IPS-18c (cell line): ENCODE data around the gene UNC93A.
"Not testable (repeated sequence)": the region's sequence is repeated elsewhere in the genome, so short reads cannot be mapped to it uniquely, and the experiment has no call there.

Source experiments
- H3K4me3 ChIP-seq: 2 replicates; pipeline ENCODE4 v1.7.0; 2013; ENCODE audit warnings: low read depth, mild to moderate bottlenecking, low read length, moderate library complexity; ENCODE audit not compliant: insufficient read depth
- H3K9me3 ChIP-seq: one replicate; pipeline ENCODE4 v1.6.1; 2013; ENCODE audit warnings: mild to moderate bottlenecking, low read length, moderate library complexity; ENCODE audit not compliant: control insufficient read depth, insufficient read depth

Gene UNC93A

DNA sequence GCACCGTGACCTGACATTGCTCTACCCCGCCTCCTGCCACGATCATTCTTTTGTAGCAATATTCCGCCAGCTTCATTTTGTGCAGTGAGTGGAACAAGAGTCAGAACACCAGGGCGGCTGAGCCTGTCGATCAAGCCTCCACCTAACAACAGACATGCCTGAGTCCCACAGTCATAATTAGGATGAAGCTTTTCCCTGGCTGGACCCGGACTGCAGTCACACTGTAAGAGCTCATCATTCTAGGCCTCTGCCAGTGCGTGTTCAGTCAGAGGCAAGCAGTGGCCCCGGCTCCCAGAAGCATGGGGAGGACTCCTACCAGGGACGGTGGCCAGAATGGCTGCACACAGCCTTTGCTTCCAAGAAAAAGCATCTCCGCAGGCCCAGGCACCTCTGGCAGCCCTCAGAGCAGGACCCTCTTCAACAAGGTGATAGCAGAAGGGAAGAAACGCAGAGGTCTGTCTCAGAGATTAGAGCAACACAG, 23.2 kb upstream of the UNC93A start:
- Histone ChIP-seq H3K4me3 (no peak overlapping the region), H3K9me3 (no peaks in the 10 kb centered on the region)

DNA sequence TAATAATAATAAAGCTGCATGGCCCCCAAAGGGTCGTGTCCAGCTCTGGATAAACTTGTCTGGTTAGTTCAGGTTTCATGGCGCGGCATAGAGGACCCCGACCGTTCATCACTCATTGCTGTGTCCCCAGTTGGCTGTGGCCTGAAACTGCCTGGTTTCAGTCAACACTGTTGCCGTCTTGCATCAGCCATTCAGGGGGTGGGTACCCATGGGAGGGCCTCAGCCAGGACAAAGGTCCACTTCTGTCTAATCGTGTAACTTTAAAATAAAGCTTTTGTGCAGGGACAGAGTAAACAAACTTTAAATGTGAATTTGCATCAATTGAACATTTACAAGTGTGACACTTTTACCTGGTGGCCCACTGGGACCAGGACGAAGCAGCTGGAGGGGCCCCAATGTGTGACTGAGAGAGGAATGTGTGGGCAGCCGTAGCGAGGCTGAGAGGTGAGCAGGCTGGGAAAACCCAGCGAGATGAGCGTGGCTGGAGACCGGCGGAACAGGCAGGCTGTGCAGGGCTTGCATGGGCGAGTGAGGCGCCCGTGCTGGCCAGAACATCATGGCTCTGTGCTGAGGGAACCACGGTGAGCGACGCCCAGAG, 22.3 kb upstream of the UNC93A start:
- Histone ChIP-seq H3K4me3 (no peak overlapping the region), H3K9me3 (no peaks in the 10 kb centered on the region)

DNA sequence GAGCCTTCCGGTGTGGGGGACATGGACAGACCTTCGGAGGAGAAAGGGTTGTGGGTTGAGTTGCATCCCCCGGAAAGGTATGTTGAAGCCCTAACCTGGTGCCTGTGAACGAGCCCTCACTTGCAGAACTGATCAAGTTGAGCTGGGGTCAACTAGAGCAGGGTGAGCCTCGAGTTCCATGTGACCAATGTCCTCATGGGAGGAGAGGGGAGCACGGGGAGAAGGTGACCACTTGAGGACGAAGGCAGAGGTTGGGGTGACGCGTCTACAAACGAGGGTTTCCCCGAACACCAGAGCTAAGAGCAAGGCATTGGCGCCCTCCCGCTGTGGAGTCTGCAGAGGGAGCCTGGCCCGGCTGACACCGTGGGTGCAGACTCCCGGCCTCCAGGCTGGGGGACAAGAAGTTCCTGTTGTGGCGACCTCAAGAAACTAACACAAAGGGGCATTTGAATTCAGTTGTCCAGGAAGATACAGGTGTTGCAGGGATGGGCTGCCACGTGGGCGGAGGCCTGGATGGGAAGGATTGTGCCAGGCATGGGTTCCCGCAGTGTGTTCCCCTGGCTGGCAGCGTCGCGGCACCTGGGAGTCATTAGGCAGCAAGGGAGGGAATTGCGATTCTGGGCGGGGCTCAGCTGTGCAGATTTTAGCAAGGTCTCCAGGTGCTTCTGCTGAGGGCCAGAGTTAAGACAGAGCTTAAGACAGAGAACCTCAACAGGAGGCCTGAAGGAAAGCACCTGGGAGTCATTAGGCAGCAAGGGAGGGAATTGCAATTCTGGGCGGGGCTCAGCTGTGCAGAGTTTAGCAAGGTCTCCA, 20.4 kb upstream of the UNC93A start:
- Histone ChIP-seq H3K4me3 (no peak overlapping the region), H3K9me3 (no peaks in the 10 kb centered on the region)

DNA sequence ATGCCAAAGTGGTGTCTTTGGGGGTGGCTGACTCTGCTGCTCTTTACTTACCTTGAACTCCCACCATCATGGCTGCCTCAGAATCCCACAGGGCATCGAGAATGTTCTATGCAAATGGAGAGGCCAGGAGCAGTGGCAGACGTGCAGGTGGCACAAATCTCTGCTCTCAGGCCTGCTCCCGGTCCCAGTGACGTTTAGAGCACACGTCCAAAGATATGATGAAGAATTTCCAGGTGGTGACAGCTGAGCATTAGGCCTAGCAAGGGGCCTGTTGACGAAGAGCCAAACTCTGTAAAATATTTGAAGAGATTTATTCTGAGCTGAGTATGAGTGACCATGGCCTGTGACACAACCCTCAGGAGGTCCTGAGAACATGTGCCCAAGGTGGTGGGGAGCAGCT, 19.0 kb upstream of the UNC93A start:
- H3K9me3 ChIP-seq = no peaks in the 10 kb centered on the region
- H3K4me3 ChIP-seq = no peak overlapping the region

DNA sequence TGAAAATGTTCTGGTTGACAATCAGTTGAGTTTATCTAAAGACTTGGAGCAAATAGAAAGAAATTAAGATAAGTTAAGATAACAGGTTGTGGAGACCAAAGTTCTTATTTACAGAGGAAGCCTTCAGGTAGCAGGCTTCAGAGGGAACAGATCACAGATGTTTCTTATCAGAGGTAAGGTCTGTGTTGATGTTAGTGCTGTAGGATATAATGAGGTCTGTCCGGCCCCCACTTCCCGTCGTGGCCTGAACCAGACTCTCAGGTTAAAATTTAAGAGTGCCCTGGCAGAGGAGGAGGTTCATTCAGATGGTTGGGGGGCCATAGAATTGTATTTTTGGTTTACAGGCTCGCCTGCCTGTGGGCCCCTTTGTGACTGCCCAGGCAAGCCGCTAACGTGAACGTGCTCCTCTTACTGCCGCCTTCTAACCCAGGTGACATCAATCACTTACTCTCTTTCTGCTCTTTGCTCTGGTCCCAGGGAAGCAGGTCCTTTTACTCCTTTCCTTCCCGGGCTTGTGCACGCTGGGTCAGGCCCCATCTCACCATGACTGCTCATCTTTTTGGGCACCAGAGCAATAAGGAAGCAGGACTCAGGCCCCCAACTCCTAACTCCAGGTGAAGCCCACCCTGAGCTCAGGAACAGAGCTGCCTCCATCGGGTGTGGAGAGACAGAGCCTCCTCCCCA, 18.3 kb upstream of the UNC93A start:
- Histone ChIP-seq H3K4me3 (no peak overlapping the region), H3K9me3 (no peaks in the 10 kb centered on the region)

DNA sequence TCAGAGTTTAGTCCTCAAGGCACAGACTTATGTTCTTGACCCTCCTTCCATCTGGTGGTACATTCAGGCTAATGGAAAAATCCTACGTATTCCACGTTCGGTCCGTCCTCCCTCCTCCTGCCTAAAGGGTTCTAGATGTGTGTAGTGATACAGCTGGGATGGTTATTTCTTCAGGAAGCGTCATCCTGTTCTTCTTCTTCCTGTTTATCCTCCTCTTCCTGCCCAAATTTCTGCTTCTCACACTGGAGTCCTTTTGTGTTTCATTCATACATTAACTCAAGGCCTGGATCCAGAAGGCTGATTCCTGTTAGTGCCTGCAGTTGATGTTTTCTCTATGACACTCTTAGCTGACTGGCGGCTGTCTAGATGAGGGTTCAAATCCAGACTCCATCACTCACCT, 16.8 kb upstream of the UNC93A start:
- Histone ChIP-seq H3K9me3 (no peaks in the 10 kb centered on the region), H3K4me3 (no peak overlapping the region)

DNA sequence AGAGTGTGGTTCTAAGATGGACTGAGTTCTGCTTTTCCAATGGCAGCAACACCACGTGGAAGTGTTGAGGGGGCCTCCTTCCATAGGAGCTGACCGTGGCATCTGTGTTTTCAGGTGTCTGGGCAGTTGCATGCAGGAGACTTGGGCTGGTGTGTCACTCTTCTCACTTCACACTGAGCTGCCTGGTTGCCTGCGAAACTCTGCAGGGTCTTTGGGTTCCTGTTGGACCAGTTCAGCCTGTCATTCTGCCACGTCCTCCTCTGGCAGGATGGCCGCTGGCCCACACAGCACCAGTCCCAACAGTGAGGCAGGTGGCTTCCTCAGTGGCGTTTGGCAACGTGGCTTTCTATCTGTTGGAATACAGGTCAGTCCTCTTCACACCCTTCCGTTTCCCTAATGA, 16.1 kb upstream of the UNC93A start:
- Histone ChIP-seq H3K4me3 (no peak overlapping the region), H3K9me3 (no peaks in the 10 kb centered on the region)

DNA sequence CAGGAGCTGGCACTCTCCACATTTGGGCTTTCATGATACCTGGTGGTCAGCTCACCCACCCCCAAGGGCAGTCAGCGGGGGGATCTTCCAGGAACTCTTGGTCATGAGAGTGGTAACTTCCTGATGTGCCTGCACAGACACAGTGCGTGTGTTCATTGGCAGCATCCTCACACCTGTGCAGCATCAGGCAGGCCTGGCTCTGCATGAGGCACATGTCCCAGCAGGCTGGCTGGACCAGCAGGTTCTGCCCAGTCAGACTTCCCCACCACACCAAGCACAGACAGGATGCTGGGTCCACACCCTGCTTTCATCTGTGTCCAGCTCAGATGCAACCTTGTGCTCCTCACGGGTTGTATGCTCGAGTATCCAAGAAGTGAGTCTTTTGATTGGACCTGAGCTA, 15.7 kb upstream of the UNC93A start:
- no peaks in the 10 kb centered on the region for H3K9me3 ChIP-seq
- H3K4me3 ChIP-seq = no peak overlapping the region

DNA sequence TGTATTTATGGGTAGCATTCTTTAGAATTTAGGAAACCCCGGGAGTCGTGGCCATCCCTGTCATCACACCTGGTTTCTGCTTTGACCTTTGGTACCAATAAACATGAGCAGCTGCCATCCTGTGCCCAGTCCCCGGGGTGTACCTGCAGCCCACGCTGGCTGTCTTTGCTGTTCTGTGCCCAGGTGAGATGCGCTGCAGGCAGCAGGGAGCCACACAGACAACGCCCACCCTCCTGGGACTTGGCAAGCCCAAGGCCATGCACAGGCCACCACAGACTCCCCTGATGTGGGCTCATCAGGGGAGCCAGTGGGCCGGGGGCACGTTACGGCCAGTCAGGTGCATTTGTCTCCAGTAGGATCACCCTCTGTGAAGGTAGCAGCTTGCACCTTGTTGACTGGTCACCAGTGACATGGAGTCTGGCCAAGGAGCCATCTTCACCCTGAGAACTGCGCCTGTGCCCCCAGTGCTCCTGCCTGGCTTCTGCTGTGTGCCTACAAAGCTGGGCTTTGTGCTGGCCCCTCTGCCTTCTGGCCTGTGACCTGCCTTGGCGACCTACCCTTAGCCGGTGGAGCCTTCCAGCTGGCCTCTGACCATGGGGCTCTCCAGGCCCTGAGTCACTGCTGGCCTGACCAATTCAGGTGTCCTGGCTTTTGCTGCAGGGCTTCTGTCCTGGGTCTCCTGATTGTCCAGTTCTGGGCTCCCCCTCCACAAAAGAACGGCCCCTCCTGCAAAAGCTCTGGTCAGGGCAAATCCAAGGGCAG, 14.2 kb upstream of the UNC93A start:
- Histone ChIP-seq H3K4me3 (no peak overlapping the region), H3K9me3 (no peaks in the 10 kb centered on the region)

DNA sequence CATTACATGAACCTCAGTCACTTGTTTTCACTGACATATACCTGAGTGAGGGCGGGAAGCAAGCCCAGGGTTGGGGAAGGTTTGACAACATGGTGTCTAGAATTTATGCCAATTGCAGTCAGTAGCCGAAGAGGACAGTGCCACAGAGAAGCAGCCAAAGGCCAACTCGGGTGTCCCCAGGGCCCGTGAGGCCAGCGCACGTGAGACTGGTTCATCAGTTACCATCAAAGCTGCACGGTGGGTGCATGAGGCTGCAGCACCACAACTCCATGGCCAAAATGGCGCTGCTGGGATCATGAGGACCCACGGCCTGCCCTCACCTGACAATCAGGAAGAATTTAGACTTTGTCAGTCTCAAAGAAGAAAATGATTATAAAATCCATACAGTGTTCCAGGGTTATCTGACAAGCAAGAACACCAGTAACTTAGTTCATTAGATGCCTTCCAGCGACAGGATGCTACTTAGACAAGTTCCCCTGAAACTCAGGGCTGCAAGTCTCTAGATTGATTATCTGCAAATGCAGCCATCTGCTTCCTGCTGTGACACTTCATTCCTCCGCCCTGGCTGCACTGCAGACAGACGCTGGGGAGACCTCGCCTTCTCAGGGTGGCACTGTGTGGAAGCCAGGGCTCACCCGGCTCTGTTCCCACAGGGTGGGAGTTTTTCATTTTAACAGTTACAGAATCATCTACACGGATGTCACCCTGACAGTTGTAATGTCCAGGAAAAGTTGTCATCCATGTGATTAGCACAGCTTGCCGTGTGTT, 12.8 kb upstream of the UNC93A start:
- not testable (repeated sequence) for H3K4me3 ChIP-seq, H3K9me3 ChIP-seq

DNA sequence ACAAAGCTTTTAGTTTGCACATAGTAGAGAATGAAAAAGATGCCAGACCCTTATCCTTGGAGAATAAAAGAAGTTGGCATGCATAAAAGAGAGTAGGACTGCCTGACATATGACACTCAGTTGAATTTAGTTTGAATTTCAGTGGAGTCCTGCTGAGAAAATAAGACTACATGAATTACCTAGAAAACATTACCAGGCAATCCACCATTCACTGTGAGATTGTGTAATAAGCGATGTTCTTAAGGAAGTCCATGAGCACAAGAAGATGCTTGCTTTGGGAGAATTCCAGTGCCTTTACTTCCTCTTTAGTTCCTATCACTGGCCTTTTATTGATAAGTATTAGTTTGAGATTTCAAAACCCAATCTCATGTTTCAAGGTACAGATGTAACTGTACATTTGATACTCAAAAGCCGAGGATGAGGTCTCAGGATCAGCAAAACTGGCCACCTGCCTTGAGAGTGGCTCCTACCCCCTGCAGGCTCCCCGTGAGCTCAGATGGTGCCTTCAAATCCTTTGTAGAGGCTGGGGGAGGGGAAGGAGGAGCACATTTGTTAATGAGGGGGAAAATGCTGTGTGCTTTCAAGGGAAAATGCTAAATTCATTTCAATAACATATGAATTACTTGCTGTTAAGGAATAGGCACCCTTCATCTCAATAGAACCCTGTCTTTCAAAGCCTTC, 11.2 kb upstream of the UNC93A start:
- no peaks in the 10 kb centered on the region for H3K9me3 ChIP-seq
- H3K4me3 ChIP-seq = no peak overlapping the region

DNA sequence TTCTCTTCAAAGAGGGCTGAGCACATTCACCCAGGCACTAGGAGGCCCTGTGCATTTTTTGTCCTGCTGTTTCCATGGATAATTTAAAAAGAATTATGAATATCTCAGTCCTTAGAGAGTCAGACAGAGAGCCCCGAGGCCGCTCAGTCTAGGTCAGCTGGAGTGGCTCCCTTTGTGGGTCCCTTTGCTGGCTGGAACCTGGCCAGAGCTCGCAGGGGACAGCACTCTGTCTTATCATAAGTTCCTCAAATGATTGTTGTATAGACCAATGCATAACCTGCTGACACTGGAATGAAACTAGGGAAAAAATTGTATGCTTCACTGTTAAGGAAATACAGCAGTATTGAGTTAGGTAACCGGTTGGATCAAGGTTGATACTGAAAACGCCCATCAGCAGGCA, 10.6 kb upstream of the UNC93A start:
- not testable (repeated sequence) for H3K4me3 ChIP-seq, H3K9me3 ChIP-seq

DNA sequence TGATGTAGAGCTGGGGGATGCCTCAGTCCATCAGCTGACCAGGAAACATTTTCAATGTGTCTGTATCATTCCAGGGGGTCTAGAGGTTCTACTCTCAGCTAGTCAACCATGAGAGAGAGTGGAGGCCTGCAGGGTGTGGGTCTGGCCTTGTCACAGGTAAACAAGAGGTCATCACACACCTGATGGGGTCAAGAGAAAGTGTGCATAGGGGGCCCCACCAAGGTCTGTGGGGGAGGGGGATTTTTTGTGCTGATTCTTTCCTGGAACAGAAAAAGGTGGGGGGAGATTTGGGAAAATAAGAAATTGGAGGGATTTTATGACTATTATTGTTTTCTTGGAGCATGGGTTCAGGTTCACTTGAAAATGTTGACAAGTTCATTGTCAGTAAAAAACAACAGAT, 8.9 kb upstream of the UNC93A start:
- H3K9me3 ChIP-seq = no peaks in the 10 kb centered on the region
- H3K4me3 ChIP-seq = no peak overlapping the region

DNA sequence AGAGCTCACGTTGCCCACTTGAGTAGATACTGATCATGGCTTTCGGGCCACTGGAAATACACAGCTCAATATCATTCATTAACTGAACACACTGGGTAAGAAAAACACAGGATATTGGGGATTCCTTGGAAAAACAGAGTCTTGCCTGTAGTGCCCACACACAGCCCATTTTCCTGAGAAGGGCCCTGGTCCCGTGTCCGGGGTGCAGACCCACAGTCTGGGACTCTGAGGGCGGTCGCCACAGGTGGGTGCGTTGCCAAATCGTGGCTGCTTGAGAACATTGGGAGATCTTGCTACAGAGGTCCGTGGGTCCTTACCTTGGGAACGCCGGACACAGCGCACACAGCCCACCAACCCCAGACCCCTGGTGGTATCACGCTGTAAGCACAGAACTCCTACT, 6.5 kb upstream of the UNC93A start:
- H3K9me3 ChIP-seq, H3K4me3 ChIP-seq: not testable (repeated sequence)

DNA sequence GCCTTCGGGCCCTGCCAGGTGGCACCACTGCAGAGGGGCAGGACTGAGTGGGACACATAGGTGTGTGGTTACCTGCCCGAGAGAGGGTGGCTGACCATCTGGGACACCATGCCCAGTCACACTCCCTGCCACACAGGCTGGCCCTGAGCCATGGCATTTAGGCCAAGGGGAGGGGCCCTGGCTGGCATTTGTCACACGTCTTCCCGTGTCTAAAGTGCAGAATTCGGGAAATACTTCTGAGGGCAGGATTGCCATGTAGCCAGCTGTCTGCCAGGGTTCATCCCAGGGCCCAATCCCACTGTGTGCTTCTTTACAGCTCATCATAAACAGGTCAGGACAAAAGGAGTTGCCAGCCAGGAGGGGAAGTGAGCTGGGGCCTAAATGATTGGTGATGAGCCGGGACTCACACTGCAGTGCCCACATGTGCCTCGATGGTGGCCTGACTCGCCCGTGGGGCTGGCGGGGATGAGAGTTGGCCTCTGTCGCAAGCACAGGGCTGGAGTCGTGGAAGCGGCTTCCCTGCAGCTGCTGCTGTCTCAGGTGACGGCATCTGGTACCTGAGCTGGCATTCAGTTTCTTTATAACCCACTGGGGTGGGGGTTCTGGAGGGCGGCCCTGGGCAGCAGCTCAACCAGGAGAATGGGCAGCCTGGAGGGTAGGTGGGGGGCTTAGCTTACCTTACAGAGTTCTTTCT, 5.9 kb upstream of the UNC93A start:
- no peak overlapping the region for H3K4me3 ChIP-seq
- H3K9me3 ChIP-seq = no peaks in the 10 kb centered on the region

DNA sequence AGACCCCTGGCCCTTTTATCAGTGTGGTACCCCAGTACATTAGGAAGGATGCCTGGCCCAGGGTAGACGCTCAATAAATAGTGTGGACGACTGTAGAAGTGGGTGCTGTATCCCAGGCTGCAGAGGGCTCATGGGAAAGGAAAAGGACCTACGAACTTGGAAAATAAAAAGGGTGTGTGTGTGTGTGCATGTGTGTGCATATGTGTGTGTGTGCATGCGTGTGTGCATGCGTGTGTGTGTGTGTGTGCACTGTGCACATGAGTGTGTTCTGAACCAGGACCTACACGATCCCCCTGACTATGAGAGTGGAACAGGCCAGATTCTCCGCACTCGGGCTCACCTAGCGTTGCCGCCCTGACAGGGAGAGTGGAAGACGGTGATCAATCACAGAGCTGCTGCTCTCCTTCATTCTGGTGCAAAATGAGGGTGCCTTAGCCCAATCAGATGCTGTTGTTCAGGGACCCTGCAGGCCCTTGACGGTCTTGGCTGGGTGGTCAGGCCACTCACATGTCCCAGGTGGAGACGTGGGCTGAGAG, 3.5 kb upstream of the UNC93A start:
- H3K4me3 ChIP-seq = no peak overlapping the region

More for the DNA sequence above, 3.5 kb upstream of the UNC93A start:
- no peaks in the 10 kb centered on the region for H3K9me3 ChIP-seq
